ENCODE data around the gene ARHGEF2.
A peak's percentile ranks its signal among the peaks of the same experiment; 100 is the strongest.

Gene ARHGEF2

GRCh38 chr1:155919801-155920200, 58.5 kb downstream of the ARHGEF2 start:
- Histone ChIP-seq H3K9ac (ENCODE audit: low read length) (no peak overlapping the region), H3K4me1 (ENCODE audit: insufficient read depth, low read length) (no peaks in the 10 kb centered on the region), H3K27ac (ENCODE audit: low read depth, low read length) (no peak overlapping the region), H3K4me3 (ENCODE audit: low read depth in 1 of 2, low read length in 2 of 2) (no peak overlapping the region), H3K36me3 (ENCODE audit: insufficient read depth, low read length) (peaks cover 74% of the 10 kb centered on the region), H3K27me3 (ENCODE audit: control insufficient read depth in 1 of 2, insufficient read depth in 2 of 2, low read length in 2 of 2) (no peaks in the 10 kb centered on the region), H3K9me3 (ENCODE audit: low read length) (no peaks in the 10 kb centered on the region)

- Histone ChIP-seq H3K4me1 (ENCODE audit: insufficient read depth, low read length) (no peaks in the 10 kb centered on the region), H3K27ac (ENCODE audit: low read depth, low read length) (no peak overlapping the region), H3K9me3 (ENCODE audit: low read length) (no peaks in the 10 kb centered on the region), H3K4me3 (ENCODE audit: low read depth in 1 of 2, low read length in 2 of 2) (no peak overlapping the region), H3K9ac (ENCODE audit: low read length) (no peak overlapping the region), H3K36me3 (ENCODE audit: insufficient read depth, low read length) (peaks cover 80% of the 10 kb centered on the region), H3K27me3 (ENCODE audit: control insufficient read depth in 1 of 2, insufficient read depth in 2 of 2, low read length in 2 of 2) (no peaks in the 10 kb centered on the region)
Observed at GRCh38 chr1:155918660-155919059, 59.7 kb downstream of the ARHGEF2 start.

- no peak overlapping the region for H3K27ac ChIP-seq (ENCODE audit: low read depth, low read length)
- H3K4me3 ChIP-seq (ENCODE audit: low read depth in 1 of 2, low read length in 2 of 2): no peak overlapping the region
- H3K9ac ChIP-seq (ENCODE audit: low read length): no peak overlapping the region
- H3K4me1 ChIP-seq (ENCODE audit: insufficient read depth, low read length): peaks cover 16% of the 10 kb centered on the region
- H3K9me3 ChIP-seq (ENCODE audit: low read length): no peaks in the 10 kb centered on the region
- H3K27me3 ChIP-seq (ENCODE audit: control insufficient read depth in 1 of 2, insufficient read depth in 2 of 2, low read length in 2 of 2): no peaks in the 10 kb centered on the region
- peaks cover 55% of the 10 kb centered on the region for H3K36me3 ChIP-seq (ENCODE audit: insufficient read depth, low read length)
Observed at GRCh38 chr1:155913969-155914757, 64.2 kb downstream of the ARHGEF2 start.

GRCh38 chr1:155912056-155912536, 66.3 kb downstream of the ARHGEF2 start:
- Histone ChIP-seq H3K9me3 (ENCODE audit: low read length) (no peaks in the 10 kb centered on the region), H3K27me3 (ENCODE audit: control insufficient read depth in 1 of 2, insufficient read depth in 2 of 2, low read length in 2 of 2) (no peaks in the 10 kb centered on the region), H3K27ac (ENCODE audit: low read depth, low read length) (peak overlapping the region; percentile 54), H3K4me3 (ENCODE audit: low read depth in 1 of 2, low read length in 2 of 2) (no peak overlapping the region), H3K4me1 (ENCODE audit: insufficient read depth, low read length) (peaks cover 17% of the 10 kb centered on the region), H3K9ac (ENCODE audit: low read length) (no peak overlapping the region), H3K36me3 (ENCODE audit: insufficient read depth, low read length) (peaks cover 36% of the 10 kb centered on the region)

GRCh38 chr1:155911156-155912055, 66.9 kb downstream of the ARHGEF2 start, which contains the start of gene RIT1:
Gene RIT1, minus strand, starts transcription at chr1:155911349. Its CDS starts 588 bp downstream, at chr1:155910761.
- no peaks in the 10 kb centered on the region for H3K27me3 ChIP-seq (ENCODE audit: control insufficient read depth in 1 of 2, insufficient read depth in 2 of 2, low read length in 2 of 2)
- no peaks in the 10 kb centered on the region for H3K9me3 ChIP-seq (ENCODE audit: low read length)
- H3K4me3 ChIP-seq (ENCODE audit: low read depth in 1 of 2, low read length in 2 of 2): peak within 1 kb of the TSS; percentile 53 to 82
- H3K9ac ChIP-seq (ENCODE audit: low read length): peak within 1 kb of the TSS; percentile 80
- H3K4me1 ChIP-seq (ENCODE audit: insufficient read depth, low read length): peaks cover 17% of the 10 kb centered on the region
- peaks cover 29% of the 10 kb centered on the region for H3K36me3 ChIP-seq (ENCODE audit: insufficient read depth, low read length)
- H3K27ac ChIP-seq (ENCODE audit: low read depth, low read length): peak within 1 kb of the TSS; percentile 54

GRCh38 chr1:155910621-155911121, 67.7 kb downstream of the ARHGEF2 start:
- Histone ChIP-seq H3K27ac (ENCODE audit: low read depth, low read length) (peak overlapping the region; percentile 54), H3K36me3 (ENCODE audit: insufficient read depth, low read length) (peaks cover 22% of the 10 kb centered on the region), H3K9me3 (ENCODE audit: low read length) (no peaks in the 10 kb centered on the region), H3K4me3 (ENCODE audit: low read depth in 1 of 2, low read length in 2 of 2) (peak overlapping the region; percentile 53 to 82), H3K4me1 (ENCODE audit: insufficient read depth, low read length) (peaks cover 17% of the 10 kb centered on the region), H3K9ac (ENCODE audit: low read length) (peak overlapping the region; percentile 80), H3K27me3 (ENCODE audit: control insufficient read depth in 1 of 2, insufficient read depth in 2 of 2, low read length in 2 of 2) (no peaks in the 10 kb centered on the region)

GRCh38 chr1:155909894-155910293, 68.5 kb downstream of the ARHGEF2 start:
- Histone ChIP-seq H3K27ac (ENCODE audit: low read depth, low read length) (peak overlapping the region; percentile 54), H3K27me3 (ENCODE audit: control insufficient read depth in 1 of 2, insufficient read depth in 2 of 2, low read length in 2 of 2) (no peaks in the 10 kb centered on the region), H3K9ac (ENCODE audit: low read length) (peak overlapping the region; percentile 80), H3K4me1 (ENCODE audit: insufficient read depth, low read length) (peaks cover 17% of the 10 kb centered on the region), H3K36me3 (ENCODE audit: insufficient read depth, low read length) (peaks cover 23% of the 10 kb centered on the region), H3K9me3 (ENCODE audit: low read length) (no peaks in the 10 kb centered on the region), H3K4me3 (ENCODE audit: low read depth in 1 of 2, low read length in 2 of 2) (peak overlapping the region in 1 of 2 donors; percentile 82)

- no peaks in the 10 kb centered on the region for H3K27me3 ChIP-seq (ENCODE audit: control insufficient read depth in 1 of 2, insufficient read depth in 2 of 2, low read length in 2 of 2)
- H3K4me3 ChIP-seq (ENCODE audit: low read depth in 1 of 2, low read length in 2 of 2): no peak overlapping the region
- peaks cover 1% of the 10 kb centered on the region for H3K4me1 ChIP-seq (ENCODE audit: insufficient read depth, low read length)
- H3K9me3 ChIP-seq (ENCODE audit: low read length): no peaks in the 10 kb centered on the region
- H3K27ac ChIP-seq (ENCODE audit: low read depth, low read length): no peak overlapping the region
- no peak overlapping the region for H3K9ac ChIP-seq (ENCODE audit: low read length)
- H3K36me3 ChIP-seq (ENCODE audit: insufficient read depth, low read length): peaks cover 44% of the 10 kb centered on the region
Observed at GRCh38 chr1:155904261-155904660, 74.1 kb downstream of the ARHGEF2 start.

- Histone ChIP-seq H3K9ac (ENCODE audit: low read length) (no peak overlapping the region), H3K36me3 (ENCODE audit: insufficient read depth, low read length) (peaks cover 61% of the 10 kb centered on the region), H3K4me1 (ENCODE audit: insufficient read depth, low read length) (no peaks in the 10 kb centered on the region), H3K4me3 (ENCODE audit: low read depth in 1 of 2, low read length in 2 of 2) (no peak overlapping the region), H3K27me3 (ENCODE audit: control insufficient read depth in 1 of 2, insufficient read depth in 2 of 2, low read length in 2 of 2) (no peaks in the 10 kb centered on the region), H3K27ac (ENCODE audit: low read depth, low read length) (no peak overlapping the region), H3K9me3 (ENCODE audit: low read length) (no peaks in the 10 kb centered on the region)
Observed at GRCh38 chr1:155900161-155900560, 78.2 kb downstream of the ARHGEF2 start.

- Histone ChIP-seq H3K9ac (ENCODE audit: low read length) (no peak overlapping the region), H3K27me3 (ENCODE audit: control insufficient read depth in 1 of 2, insufficient read depth in 2 of 2, low read length in 2 of 2) (no peaks in the 10 kb centered on the region), H3K36me3 (ENCODE audit: insufficient read depth, low read length) (peaks cover 56% of the 10 kb centered on the region)
Observed at GRCh38 chr1:155899683-155900082, 78.7 kb downstream of the ARHGEF2 start.

GRCh38 chr1:155898888-155899287, 79.5 kb downstream of the ARHGEF2 start:
- peaks cover 48% of the 10 kb centered on the region for H3K36me3 ChIP-seq (ENCODE audit: insufficient read depth, low read length)
- no peaks in the 10 kb centered on the region for H3K27me3 ChIP-seq (ENCODE audit: control insufficient read depth in 1 of 2, insufficient read depth in 2 of 2, low read length in 2 of 2)
- H3K27ac ChIP-seq (ENCODE audit: low read depth, low read length): no peak overlapping the region
- peaks cover 2% of the 10 kb centered on the region for H3K4me1 ChIP-seq (ENCODE audit: insufficient read depth, low read length)
- H3K4me3 ChIP-seq (ENCODE audit: low read depth in 1 of 2, low read length in 2 of 2): no peak overlapping the region
- no peak overlapping the region for H3K9ac ChIP-seq (ENCODE audit: low read length)
- H3K9me3 ChIP-seq (ENCODE audit: low read length): no peaks in the 10 kb centered on the region

More at GRCh38 chr1:155899683-155900082, 78.7 kb downstream of the ARHGEF2 start:
- no peak overlapping the region for H3K27ac ChIP-seq (ENCODE audit: low read depth, low read length)
- H3K9me3 ChIP-seq (ENCODE audit: low read length): no peaks in the 10 kb centered on the region
- no peak overlapping the region for H3K4me3 ChIP-seq (ENCODE audit: low read depth in 1 of 2, low read length in 2 of 2)
- no peaks in the 10 kb centered on the region for H3K4me1 ChIP-seq (ENCODE audit: insufficient read depth, low read length)

Data from muscle layer of colon (tissue), 2 donors.